Stimulated activated CD4-positive, alpha-beta T cell treated with anti-CD3 and anti-CD28 coated beads, Interleukin-4, amount 100 ng/mL, for 4 hours (primary cell): Measurements from ENCODE around the gene MAP3K8.
"Not testable (repeated sequence)": the region's sequence is repeated elsewhere in the genome, so short reads cannot be mapped to it uniquely, and the experiment has no call there.

Experiments used
- DNase-seq, 2 experiments: peaks; one replicate each; pipeline ENCODE4 v3.0.0-alpha.2; 2020

The MAP3K8 gene

GRCh38 chr10:30453764-30454527 is 20.0 kb downstream of the MAP3K8 start:
- DNase-seq = no peak

DNA sequence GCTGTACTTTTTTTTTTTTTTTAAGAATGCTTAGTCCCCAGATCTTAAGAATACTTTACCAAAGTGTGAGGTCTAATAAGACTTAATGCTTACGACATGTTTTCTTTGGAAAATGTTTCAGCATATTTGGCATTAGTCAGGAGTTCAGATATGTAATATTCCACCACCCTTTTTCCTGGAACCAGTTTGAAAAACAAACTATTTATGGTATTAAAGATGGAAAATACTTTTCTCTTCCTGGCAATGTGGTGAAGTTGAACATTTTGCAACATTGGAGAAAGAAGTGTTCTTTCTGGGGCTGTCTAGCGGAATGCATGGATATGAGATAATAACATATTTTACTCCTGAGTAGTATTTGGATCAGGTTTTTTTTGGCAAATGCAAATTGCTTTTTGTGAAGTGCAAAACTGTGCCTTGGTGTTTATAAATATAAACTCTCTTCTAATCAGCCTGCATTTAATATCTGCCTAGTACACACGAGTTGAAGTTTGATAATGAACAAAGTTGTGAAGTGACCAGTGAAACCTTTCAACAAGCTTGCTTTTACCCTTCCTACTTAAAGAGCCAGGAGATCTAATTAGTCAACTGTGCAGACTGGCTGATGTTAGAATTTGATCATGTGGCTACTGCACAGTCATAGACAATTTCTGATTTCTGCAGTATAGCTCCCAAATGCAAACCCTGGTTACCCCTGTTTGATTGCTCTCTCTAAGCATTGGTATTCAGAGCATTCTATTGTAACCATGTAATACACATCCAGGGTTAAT is 20.9 kb downstream of the MAP3K8 start:
- DNase-seq = no peak

DNA sequence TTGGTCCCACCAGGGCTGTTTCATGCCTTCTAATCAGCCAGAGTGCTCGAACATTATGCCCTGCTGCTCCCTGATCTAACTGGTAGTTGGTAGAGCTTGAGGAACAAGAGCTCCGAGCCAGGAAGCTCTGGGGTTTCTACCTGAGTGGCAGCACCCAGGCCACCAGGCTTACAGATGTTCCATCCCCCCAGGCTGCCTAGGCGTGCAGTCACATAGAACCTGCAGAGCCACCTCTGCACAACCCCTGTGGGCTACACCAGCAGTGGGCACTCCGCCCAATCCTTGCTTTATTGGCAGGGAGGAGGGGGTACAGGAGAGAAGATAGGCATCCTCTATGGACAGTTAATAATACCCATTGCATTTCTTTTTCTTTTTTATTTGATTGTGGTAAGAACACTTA is 21.8 kb downstream of the MAP3K8 start:
- no peak for DNase-seq

DNA sequence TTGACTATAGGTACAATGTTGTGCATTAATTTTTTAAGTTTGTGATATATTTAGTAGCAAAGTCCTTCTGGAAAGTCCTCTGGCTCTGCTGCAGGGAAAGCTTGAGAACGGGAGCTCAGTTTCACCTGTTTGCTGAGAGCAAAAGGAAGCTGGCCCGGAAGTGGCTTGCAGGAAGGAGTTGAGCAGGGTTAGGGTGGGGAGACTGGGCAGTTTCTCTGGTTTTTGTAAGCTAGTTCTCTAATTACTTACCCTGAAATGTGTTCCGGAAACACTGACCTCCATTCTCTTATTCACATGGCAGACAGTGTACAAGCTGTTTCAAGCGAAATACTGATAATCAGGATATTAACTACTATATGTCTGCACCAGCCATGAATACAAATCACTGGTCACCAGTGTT is 22.3 kb downstream of the MAP3K8 start:
- DNase-seq = no peak

- no peak for DNase-seq
Measured at GRCh38 chr10:30459283-30459682, 25.3 kb downstream of the MAP3K8 start.

GRCh38 chr10:30460121-30460520 is 26.1 kb downstream of the MAP3K8 start:
- DNase-seq = no peak

DNA sequence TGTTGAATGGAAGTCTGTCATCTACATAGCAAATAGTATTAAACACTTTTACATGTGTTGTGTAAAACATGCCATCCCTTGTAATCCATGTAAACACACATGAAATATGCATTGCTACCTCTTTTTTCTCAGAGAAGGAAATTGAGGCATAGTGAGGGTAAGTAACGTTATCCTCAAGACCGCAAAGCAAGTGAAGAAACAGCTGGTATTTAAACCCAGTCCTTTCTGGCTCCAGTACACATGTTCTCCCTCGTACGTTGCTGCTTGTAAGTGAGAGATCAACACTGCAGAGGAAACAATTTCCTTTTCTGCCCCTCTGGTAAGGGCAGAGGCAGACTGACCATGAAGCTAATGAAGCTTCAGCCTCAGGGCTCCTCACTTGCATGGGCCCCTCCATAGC is 28.5 kb downstream of the MAP3K8 start:
- no peak for DNase-seq

- DNase-seq = no peak
Measured at GRCh38 chr10:30463944-30464451, 30.0 kb downstream of the MAP3K8 start.

GRCh38 chr10:30464675-30465074 is 30.7 kb downstream of the MAP3K8 start:
- DNase-seq = no peak

DNA sequence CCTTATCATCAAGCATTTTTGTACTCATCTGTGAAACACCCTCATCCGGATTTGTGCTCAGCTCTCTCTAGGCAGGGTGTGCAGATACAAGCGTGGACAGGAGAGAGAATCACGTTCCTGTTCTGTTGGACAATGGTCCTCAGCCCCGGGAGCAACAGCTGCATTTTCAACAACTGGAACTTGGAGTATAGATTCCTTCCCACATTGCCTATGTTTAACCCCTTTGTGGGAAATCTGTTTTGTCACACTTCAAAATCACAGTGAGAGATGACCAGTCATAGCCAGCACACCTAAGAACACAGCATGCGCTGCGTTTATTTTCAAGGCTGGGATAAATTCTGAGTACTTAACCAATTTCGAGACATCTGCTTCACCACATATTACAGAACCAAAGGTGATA is 32.5 kb downstream of the MAP3K8 start:
- DNase-seq = no peak

GRCh38 chr10:30467651-30468338 is 33.8 kb downstream of the MAP3K8 start:
- DNase-seq = no peak

DNA sequence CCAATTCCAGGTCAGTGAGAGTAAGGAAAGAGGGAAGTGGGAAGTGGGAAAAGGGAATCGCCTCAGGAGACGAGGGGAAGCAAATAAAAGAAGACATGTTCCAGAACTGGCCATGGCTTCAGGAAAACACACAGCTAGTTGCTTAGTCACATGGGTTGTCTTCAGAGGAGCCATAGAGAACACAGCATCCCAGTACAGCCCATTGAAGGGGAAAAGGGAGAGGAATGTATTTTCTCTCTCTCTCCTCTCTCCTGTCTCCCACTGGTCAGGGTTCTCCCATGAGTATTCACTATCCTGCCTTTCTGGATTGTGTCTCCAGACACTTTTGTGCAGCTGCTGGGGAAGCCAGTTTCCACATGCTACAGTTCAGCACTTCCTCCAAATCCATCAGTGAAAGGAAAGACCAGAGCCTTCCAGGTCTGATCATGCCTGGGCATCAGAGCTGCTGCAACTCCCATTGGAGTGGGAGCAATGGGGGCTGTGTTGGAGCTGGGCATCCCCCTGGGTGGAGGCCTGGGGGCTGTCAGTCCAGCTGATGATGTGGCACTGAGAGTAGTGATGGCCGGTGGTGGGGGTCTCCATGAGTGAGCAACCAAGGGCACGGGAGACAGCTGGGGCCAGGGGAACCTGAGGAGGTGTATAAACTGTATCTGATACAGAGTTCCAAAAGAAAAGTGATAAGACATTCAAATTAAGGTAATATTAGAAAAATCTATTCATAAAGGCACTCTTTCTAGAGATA is 38.6 kb downstream of the MAP3K8 start:
- DNase-seq = no peak

- not testable (repeated sequence) for DNase-seq
Measured at GRCh38 chr10:30475515-30475914, 41.5 kb downstream of the MAP3K8 start.

- no peak for DNase-seq
Measured at GRCh38 chr10:30476511-30477155, 42.6 kb downstream of the MAP3K8 start.

- DNase-seq = not testable (repeated sequence)
Measured at GRCh38 chr10:30479513-30479912, 45.5 kb downstream of the MAP3K8 start.

DNA sequence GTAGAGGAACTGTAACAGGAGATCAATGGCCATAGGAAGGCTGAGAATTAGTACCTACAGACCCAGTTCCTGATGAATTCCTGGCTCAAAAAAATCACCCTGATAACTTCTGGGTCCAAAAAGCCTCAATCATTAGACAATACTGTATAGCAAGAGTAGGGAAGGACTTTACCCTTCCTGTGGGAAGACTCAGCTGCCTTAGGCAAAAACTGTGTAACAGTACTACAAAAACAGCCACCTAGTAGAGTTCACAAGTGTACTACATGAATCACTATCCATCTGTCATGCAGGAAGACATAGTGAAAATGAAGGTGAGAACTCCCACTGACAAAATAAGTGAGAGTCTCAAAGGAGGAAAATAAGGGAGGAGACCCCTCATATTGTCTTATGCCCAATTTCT is 47.6 kb downstream of the MAP3K8 start:
- no peak for DNase-seq

DNA sequence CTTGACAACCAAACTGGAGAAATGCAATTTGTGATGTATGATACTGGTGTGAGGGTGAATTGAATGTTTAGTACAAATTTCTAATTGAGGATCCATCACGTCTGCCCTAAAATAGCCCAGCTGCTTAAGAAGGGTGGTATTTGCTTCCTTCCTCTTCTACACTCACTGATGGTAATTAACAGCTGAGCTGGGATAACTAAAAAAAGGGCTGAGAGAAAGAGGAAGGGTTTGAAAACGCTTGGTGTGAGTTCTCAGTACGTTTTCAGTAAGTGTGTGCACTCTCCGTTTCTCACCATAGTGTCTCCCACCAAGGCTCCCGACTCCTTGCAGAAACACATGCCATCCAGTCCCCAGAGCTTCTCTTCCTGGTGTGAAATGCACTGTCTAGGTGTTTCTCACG is 54.3 kb downstream of the MAP3K8 start:
- DNase-seq = no peak

DNA sequence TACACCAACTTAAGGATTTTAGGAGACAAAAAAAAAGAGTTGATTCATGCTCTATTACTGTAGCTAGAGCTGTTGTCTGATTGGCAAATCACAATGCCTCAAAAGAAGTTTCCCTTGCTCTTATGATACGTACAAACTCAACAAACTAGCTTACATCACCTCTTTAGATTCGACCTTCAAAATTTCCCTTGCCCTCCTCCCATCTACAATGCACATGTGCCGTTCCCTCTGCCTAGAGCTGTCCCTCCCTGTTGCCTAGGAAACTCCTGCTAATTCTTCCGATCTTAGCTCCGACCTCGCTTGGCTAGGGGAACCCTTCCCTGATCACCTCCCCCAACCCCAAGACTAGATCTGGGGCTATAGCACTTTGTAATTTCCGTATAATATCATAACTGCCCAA is 55.4 kb downstream of the MAP3K8 start:
- no peak for DNase-seq

GRCh38 chr10:30490289-30491000 is 56.5 kb downstream of the MAP3K8 start:
- DNase-seq = no peak

- no peak for DNase-seq
Measured at GRCh38 chr10:30491204-30491915, 57.4 kb downstream of the MAP3K8 start.

DNA sequence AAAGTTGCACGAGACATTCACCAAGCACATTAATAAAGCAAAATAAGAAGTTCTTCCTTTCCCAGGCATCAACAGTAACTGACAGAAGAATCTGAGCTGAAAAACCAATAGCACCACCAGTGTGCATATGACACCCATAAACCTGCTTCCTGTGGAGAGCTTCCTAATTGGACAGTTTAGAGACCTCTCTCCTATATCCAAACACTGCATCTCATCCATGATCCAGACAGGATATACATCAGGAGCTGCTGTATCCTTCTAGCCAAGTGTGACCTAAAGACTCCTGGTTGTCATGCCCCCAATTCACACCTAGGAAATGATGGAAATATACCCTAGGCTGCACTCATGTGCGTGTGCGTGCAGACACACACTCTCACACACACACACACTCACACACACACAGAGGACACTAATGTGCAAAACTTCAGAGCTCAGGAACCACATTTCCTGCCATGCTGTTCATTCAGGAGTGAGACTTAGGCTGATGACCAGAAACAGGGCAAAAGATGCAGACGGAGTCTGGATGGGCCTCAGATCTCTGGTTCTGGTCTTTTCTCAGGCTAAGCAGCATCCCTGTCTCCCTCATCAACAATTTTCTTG is 58.0 kb downstream of the MAP3K8 start:
- no peak for DNase-seq
